HG02943 (cell line): Measurements from ENCODE around the gene TH.

ENCODE experiments used
- ATAC-seq: cut with Tn5 transposase; IDR thresholded peaks from one replicate; pipeline ENCODE4 v1.9.1; 2021; ENCODE audit warnings: mild to moderate bottlenecking, low read depth, moderate library complexity; ENCODE audit not compliant: unreplicated experiment

The TH gene

GRCh38 chr11:2144544-2145248 lies 26.9 kb downstream of the TH start:
- no peak for ATAC-seq

DNA sequence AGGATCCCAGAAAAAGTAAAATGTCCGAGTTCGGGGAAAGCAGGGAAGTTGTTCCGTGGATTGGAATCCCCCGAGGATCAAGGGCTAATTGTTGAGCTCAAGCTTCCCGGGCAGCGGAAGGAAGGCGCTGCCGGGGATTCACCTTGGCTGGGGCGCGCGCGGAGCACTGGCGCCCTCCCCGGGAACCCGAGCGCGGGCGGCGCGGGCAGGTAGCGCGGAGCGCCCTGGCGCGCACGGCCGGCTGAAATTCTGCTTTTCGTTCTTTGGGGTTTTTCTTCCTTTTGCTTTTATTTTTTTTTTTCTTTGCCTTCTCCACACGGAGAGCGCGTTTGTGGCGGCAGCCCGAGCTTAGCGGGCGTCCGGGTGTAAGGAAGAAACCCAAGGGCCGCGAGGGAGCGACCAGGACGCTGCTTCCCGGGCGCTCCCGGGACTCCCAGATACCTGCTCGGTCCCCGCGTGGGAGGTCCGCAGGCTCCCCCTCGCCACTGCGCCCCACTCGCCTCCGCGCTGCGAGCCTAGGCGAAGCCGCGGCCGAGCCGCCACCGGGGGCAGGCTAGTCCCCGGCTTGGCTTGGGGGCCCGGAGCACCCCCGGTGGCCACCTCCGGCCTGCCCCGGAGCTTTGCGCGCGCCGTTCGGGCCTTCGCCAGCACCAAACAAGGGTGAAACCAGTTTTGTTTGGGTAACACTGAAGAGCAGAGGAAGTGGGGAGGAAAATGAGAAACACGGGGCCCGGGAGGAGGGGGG lies 27.6 kb downstream of the TH start:
- no peak for ATAC-seq

DNA sequence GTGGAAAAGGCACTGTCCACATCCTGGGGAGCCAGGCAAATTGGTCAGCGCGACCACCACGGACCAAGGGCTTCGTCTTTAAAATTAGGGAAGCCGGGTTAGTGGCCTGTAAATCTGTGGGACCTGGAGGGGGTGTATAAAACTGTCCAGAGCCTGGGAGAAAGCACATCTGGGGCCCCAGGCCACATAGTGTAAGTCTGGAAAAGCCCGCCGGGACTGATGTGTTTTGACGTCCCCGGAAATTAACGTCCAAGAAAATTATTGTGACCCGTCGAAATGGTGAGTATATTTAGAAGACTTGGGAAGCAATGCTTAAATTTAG lies 28.2 kb downstream of the TH start:
- no peak for ATAC-seq

DNA sequence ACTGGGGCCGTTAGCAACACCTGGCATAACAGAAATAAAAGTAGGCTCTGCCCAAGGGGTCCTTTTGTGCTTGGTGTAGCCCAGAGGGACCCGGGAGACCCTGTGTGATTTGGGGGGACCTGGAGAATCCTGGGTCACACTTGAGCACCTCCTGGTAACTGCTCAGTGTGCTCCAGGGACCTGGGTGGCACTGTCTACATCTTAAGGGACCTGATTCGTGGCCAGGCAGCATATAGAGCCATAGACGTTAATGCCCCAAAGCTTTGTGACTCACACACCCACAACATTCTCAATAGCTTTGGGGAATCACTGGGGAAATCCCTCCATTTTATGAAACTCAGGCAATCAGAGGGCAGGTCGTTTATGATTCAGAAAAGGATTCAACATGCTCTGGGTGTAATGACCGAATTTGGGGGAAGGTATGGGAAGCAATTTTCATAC lies 28.8 kb downstream of the TH start:
- no peak for ATAC-seq

- ATAC-seq: no peak
Observed at GRCh38 chr11:2142300-2142759, 29.3 kb downstream of the TH start.

GRCh38 chr11:2140411-2141400 lies 30.9 kb downstream of the TH start:
- ATAC-seq: no peak

DNA sequence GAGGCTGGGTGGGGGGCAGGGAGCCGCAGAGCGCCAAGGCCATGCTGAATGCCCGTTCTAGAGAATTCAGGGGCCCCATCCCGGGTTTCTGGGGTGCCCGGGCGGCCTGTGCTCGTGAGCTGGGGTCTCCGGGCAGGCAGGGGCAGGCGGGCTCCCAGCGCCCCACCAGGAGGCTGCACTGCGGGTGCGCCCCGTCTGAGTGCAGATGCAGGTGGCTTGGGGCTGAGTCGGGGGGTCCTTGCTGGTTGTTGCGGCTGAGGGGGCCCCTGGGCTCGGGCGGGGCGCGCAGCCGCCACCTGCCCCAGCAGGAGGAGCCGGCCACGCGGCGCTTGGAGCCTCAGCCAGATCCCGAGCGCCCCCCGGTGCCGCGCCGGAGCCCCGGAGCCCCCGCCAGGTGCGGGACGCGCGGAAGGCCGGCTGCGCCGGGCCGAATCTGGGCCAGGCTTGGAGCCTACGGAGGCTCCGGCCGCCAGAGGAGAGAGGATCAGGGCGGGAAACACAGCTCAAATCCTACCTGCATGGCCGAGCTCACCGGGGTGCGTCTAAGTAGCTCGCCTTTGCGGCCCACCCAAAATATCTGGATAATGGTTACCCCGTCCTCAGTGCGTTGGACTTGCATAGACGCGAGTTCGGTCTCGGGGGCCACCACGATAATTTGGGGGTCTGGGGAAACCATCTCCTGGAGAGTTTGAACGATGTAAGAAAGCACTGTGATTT lies 31.8 kb downstream of the TH start:
- ATAC-seq: no peak

- no peak for ATAC-seq
Observed at GRCh38 chr11:2139123-2139521, 32.5 kb downstream of the TH start, which contains the start of gene IGF2. IGF2 (minus strand) TSS chr11:2139389; CDS start chr11:2135523, 3,866 bp downstream.

DNA sequence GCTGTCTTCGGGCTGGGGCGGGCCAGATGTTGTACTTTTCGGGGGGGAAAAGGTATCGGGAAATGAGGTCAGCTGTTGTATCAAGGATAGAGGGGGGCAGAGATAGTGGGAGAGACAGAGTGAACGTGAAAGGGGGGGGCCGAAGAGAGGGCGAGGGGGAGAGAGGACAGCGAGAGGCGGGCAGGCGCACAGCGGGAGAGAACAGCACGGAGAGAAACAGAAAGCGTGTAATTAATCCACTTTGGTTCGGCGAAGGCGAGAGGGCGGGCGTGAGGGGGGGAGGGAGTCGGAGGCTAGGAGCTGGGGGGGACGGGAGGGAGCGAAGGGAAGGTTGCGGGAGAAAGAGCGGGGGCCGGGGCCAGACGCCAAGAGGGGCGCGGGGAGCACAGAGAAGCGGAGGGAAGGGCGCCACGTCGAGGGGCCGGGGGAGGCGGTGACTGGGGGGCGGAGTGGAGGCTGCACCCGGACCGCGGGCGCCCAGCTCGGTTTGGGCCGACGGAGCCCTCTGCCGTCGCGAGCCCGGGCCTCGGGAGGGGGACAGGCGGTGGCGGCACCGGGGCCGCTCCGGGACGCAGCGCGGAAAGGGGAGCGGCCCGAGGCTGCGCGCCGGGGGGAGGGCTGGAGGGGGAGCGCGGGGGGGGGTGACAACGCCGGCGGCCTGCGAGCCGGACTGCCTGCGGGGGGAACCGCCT lies 33.0 kb downstream of the TH start:
- no peak for ATAC-seq

GRCh38 chr11:2138068-2138430 lies 33.6 kb downstream of the TH start:
- ATAC-seq: no peak

- no peak for ATAC-seq
Observed at GRCh38 chr11:2137202-2138067, 34.2 kb downstream of the TH start.

GRCh38 chr11:2136952-2137201 lies 34.7 kb downstream of the TH start:
- no peak for ATAC-seq

- ATAC-seq: no peak
Observed at GRCh38 chr11:2136209-2136951, 35.2 kb downstream of the TH start.

GRCh38 chr11:2135648-2136201 lies 35.9 kb downstream of the TH start:
- no peak for ATAC-seq

DNA sequence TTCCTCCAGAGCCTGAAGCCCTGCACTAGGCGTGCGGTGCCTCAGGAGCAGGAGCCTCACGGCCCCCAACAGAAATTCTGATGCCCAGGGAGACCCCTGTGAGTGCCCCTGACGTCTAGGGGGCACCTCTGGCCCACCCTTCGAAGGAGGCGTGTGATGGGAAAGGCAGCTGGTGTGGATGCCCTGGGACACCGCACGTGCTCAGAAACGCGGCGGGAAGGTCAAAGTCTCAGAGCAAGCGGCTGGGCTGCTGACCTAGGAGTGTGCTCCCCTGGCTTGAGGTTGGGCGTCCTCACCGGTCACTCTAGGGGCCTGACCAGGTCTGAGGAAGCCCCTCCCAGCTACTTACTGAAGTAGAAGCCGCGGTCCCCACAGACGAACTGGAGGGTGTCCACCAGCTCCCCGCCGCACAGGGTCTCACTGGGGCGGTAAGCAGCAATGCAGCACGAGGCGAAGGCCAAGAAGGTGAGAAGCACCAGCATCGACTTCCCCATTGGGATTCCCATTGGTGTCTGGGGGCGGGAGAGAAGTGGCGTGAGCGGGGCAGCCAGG lies 36.5 kb downstream of the TH start:
- ATAC-seq: no peak

DNA sequence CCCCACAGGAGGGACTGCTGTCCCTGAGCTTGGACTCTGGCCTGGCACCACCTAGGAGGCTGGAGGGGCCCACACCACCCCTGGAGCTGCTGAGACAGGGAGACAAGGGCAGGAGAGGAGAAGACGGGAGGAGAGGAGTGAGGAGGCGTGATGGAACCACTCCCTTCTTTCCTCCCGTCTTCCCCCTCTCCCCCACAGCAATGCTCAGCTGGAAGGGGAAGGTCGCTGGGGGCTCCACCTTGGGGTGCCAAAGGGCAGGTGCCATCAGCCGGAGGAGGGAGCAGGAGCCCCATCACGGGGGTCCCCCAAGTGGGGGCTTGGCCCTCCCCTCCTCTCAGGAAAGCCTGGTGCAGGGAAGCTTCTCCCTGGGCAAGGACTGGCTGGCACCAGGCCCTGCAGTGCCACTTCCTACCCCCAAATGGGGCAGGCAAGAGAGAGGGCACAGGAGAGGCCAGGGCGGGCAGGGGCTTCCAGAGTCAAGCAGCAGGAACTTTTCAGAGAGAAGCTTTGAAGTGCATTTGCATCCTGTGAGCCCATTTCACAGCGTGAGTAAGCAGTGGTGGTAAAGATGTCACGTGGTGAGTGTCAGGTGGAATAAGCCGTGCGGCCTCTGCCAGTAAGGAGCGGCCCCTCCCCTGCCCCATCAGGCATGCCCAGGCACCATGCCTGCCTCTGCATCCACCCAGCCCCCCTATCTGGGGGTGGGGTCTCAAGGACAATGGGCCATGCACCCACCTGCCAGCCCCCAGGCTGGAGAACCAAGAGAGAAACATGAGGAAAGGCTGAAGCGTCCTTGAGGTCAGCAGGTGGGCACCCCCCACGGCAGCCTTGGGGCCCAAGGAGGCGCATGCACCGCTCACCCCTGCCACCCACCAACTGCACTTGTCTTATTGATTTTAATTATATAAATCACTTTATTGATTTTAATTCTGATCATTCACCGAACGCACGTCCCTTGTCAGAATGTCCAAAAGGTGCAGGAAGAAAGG lies 37.3 kb downstream of the TH start:
- no peak for ATAC-seq
